Measurements from ENCODE around the gene SMIM44. TPM values are rescaled to one million over a fixed set of nuclear protein-coding genes. Genes with fewer than 3 reads are reported as not detected.

SMIM44 gene
- total RNA-seq, 1 experiment from 2014 or later = not detected

DNA sequence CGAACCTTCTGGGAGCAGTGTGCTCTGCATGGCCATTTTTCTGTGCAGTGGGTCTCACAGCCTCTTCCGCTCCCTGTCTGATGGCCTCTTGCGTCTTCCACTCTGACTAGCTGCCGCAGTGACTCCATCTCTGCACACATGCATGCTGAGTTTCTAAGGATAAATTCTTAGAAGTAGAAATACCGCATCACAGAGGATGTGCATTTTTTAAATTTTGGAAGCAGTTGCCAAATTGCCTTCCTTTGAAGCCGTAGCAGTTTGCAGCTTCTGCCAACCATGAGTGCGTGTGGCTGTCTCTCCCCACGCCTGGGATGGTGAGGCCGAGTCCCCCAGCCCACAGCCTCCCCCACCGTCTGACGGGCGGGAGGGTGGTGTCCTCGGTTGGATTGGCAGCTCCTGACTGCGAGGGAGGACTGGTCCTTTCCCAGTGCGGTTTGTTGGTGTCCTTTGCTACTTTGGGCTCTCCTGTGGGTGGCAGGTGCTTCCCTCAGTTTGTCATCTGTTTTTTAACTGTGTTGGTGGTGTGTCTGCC is 32.7 kb upstream of the SMIM44 start:
- ChIA-PET CTCF (no interaction called here), POLR2A (no interaction called here)
- BruUV-seq (replicated peaks) = no TSS peak

DNA sequence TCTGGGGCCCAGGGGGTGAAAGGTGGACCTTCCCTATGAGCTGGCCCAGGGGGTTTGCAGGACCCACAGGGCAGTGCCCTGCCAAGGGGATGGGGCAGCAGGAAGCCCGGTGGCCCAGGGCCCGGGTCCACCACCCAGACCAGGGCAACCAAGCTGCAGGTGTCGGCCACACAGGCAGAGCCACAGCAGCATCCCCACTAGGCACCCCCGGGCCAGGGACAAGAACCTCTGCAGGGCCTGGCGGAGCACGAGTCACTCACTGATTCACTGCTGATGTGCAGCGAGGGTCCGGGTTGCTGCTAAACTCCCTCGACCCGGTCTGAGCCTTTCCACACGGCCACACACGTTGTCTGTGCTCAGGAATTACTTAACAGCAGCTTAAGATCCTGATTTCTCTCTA is 31.7 kb upstream of the SMIM44 start:
- BruUV-seq (replicated peaks) = no TSS peak
- no peaks in the 10 kb centered on the region for H3K36me3 ChIP-seq (ENCODE audit: control insufficient read depth, insufficient read depth, low read length)
- no peak overlapping the region for H3K27ac ChIP-seq (ENCODE audit: low read length)
- ATAC-seq (no peak), DNase-seq (ENCODE audit: low read depth, low spot score) (no peak)
- H3K27me3 ChIP-seq (ENCODE audit: control insufficient read depth, insufficient read depth, low read length) = no peaks in the 10 kb centered on the region
- H3K9me3 ChIP-seq (ENCODE audit: control insufficient read depth, insufficient read depth, low read depth, low read length) = no peaks in the 10 kb centered on the region
- H3K4me1 ChIP-seq (ENCODE audit: control insufficient read depth, insufficient read depth, low read length) = no peaks in the 10 kb centered on the region; the same call in none of the 2 replicates
- in situ Hi-C loops (cut with HindIII; ENCODE audit: low pct_unique_long_range_greater_than_20kb, low sequenced_read_pairs) = no loop called here
- no peak for TF ChIP-seq CTCF (IDR thresholded peaks at IDR 0.05)
- no peak for TF ChIP-seq TCF7L2 (IDR thresholded peaks at IDR 0.05; ENCODE audit: low read depth, low read length)
- TF ChIP-seq POLR2AphosphoS5 (IDR thresholded peaks at IDR 0.05; ENCODE audit: low read depth, low read length) = no peak
- no peak for TF ChIP-seq SIN3A (IDR thresholded peaks at IDR 0.05; ENCODE audit: borderline replicate concordance, insufficient read depth, low read depth, low read length)
- no peak for TF ChIP-seq REST (IDR thresholded peaks at IDR 0.05; ENCODE audit: insufficient read depth in 1 of 2, low read depth in 2 of 2, low read length in 1 of 2)
- ChIA-PET POLR2A (no interaction called here), CTCF (no interaction called here)
- no peak overlapping the region for H3K4me3 ChIP-seq (ENCODE audit: low read depth in 2 of 2, low read length in 2 of 2)
- intact Hi-C loops (cut with micrococcal nuclease; ENCODE audit: unreplicated experiment) = no loop called here

More for the DNA sequence above, 32.7 kb upstream of the SMIM44 start:
- TF ChIP-seq CTCF (IDR thresholded peaks at IDR 0.05) = no peak
- TF ChIP-seq POLR2AphosphoS5 (IDR thresholded peaks at IDR 0.05; ENCODE audit: low read depth, low read length) = no peak
- TF ChIP-seq TCF7L2 (IDR thresholded peaks at IDR 0.05; ENCODE audit: low read depth, low read length) = no peak
- TF ChIP-seq SIN3A (IDR thresholded peaks at IDR 0.05; ENCODE audit: borderline replicate concordance, insufficient read depth, low read depth, low read length) = no peak
- no peak for TF ChIP-seq REST (IDR thresholded peaks at IDR 0.05; ENCODE audit: insufficient read depth in 1 of 2, low read depth in 2 of 2, low read length in 1 of 2)
- H3K27ac ChIP-seq (ENCODE audit: low read length) = no peak overlapping the region
- intact Hi-C loops (cut with micrococcal nuclease; ENCODE audit: unreplicated experiment) = no loop called here
- no peaks in the 10 kb centered on the region for H3K27me3 ChIP-seq (ENCODE audit: control insufficient read depth, insufficient read depth, low read length)
- H3K9me3 ChIP-seq (ENCODE audit: control insufficient read depth, insufficient read depth, low read depth, low read length) = no peaks in the 10 kb centered on the region
- H3K4me1 ChIP-seq (ENCODE audit: control insufficient read depth, insufficient read depth, low read length) = no peaks in the 10 kb centered on the region; the same call in none of the 2 replicates
- no peaks in the 10 kb centered on the region for H3K36me3 ChIP-seq (ENCODE audit: control insufficient read depth, insufficient read depth, low read length)
- in situ Hi-C loops (cut with HindIII; ENCODE audit: low pct_unique_long_range_greater_than_20kb, low sequenced_read_pairs) = no loop called here
- H3K4me3 ChIP-seq (ENCODE audit: low read depth in 2 of 2, low read length in 2 of 2) = no peak overlapping the region
- DNase-seq (ENCODE audit: low read depth, low spot score) (no peak), ATAC-seq (no peak)

Data from Panc1 (cell line).